GM12865 (cell line): ENCODE results near the gene MTHFD1L.
"Not testable (repeated sequence)": the region's sequence is repeated elsewhere in the genome, so short reads cannot be mapped to it uniquely, and the experiment has no call there.

Source experiments
- DNase-seq: peaks from one replicate; pipeline ENCODE4 v3.0.0; 2010; ENCODE audit warnings: low read depth
- H3K4me3 ChIP-seq: 2 replicates; pipeline ENCODE4 v1.5.1; 2011; ENCODE audit warnings: mild to moderate bottlenecking, low read depth, low read length, control low read depth
- TF ChIP-seq, protein P1 (sequence below): IDR thresholded peaks from 2 replicates; pipeline ENCODE4 v1.5.1; 2011; ENCODE audit warnings: low read length, control low read depth, low read depth, inconsistent platforms; ENCODE audit not compliant: insufficient read depth; ENCODE audit errors: missing control alignments

MTHFD1L gene

DNA sequence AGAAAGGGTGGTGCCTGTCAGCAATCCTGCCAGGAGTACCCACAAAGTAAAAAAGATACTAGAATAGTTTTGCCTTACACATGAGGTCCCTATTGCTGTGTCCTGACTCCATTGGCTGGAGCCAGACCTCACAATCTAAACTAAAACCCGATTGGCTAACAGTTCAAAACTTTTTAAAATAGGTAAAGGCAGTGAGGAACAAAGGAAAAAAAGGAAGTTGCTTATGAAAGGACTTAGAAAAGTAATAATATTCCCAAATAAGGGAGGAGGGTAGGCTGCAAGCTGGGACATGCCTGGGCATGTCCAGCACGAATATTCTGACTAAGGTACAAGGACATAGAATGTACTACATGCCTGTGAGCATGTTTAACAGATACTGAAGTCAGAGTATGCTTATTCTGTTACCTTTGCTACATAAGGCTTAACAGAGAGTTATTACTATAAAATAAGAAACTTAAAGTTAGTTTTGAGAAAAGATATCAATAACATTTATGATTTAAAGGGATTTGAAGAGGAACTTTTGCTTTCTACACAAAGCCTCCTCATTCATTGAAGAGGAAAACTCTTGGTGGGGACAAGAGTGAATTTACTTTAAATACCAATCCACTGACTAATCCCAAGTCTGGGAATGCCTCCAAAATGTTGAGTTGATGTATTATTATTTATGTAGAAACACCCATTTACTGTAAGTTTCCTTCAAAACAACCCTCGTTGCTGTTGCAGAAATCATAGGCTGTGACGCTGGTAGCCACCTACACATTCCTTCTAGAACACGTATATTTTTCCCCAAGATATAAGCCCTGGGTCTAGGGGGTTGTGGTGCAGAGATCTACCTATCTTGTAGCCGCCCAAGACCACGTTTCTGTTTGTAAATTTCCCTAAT is 8.2 kb upstream of the MTHFD1L start:
- TF ChIP-seq, protein P1, sequence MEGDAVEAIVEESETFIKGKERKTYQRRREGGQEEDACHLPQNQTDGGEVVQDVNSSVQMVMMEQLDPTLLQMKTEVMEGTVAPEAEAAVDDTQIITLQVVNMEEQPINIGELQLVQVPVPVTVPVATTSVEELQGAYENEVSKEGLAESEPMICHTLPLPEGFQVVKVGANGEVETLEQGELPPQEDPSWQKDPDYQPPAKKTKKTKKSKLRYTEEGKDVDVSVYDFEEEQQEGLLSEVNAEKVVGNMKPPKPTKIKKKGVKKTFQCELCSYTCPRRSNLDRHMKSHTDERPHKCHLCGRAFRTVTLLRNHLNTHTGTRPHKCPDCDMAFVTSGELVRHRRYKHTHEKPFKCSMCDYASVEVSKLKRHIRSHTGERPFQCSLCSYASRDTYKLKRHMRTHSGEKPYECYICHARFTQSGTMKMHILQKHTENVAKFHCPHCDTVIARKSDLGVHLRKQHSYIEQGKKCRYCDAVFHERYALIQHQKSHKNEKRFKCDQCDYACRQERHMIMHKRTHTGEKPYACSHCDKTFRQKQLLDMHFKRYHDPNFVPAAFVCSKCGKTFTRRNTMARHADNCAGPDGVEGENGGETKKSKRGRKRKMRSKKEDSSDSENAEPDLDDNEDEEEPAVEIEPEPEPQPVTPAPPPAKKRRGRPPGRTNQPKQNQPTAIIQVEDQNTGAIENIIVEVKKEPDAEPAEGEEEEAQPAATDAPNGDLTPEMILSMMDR = no peak
- no peak overlapping the region for H3K4me3 ChIP-seq
- no peak for DNase-seq

DNA sequence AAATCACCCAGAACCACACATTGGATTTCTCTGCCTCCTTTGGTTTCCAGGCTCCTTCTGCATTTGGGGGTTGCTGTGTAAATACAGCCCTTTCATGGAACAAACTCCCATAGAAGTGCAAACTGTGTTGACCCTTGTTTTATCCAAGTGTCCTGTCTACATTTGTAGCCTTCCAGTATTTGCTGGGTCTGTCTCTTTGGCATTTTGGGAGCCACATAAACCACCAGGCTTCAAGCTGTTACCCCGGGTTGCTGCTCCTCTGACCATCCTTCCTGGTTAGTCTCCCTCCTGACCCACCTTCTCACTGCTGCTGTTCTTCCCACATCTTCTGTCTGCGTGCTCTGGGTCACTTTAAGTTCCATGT is 7.6 kb upstream of the MTHFD1L start:
- TF ChIP-seq, protein P1 = no peak
- DNase-seq = no peak
- H3K4me3 ChIP-seq = no peak overlapping the region

GRCh38 chr6:150861448-150862168 is 3.9 kb upstream of the MTHFD1L start:
- DNase-seq = peak; percentile 34
- not testable (repeated sequence) for H3K4me3 ChIP-seq

DNA sequence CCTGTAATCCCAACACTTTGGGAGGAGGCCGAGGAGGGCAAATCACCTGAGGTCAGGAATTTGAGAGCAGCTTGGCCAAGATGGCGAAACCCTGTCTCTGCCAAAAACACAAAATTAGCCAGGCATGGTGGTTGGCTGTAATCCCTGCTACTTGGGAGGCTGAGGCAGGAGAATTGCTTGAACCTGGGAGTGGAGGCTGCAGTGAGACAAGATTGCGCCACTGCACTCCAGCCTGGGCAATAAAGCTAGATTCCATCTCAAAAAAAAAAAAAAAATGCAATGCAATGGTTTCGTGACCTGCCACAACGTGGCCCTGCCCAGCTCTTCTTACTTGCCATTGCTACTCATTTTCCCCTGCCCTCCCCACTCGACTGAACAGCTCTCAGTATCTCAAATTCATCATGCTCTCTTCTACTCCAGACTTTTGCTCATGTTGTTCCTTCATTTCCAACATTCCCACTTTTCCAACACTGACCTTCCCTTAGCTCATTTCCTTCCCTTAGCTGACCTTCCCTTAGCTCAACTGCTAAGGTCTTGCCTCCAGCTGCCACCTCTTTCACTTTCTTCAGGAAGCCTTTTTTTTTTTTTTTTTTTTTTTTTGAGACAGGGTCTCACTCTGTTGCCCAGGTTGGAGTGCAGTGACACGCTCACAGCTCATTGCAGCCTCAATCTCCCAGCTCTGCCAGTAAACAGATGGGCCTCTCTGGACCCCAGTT is 2.1 kb upstream of the MTHFD1L start:
- TF ChIP-seq, protein P1 = no peak
- DNase-seq = no peak
- H3K4me3 ChIP-seq = no peak overlapping the region

GRCh38 chr6:150865043-150865405 is 478 bp upstream of the MTHFD1L start:
- H3K4me3 ChIP-seq = peak overlapping the region; percentile 85
- DNase-seq = no peak
- TF ChIP-seq, protein P1 = no peak

GRCh38 chr6:150866147-150866990 is 867 bp downstream of the MTHFD1L start:
- peak overlapping the region; percentile 92 for H3K4me3 ChIP-seq
- peak; percentile 90 for DNase-seq
- TF ChIP-seq, protein P1 = no peak
